GM18909 (cell line): ENCODE measurements around the gene TRAF6.

ENCODE experiments used
- ATAC-seq: cut with Tn5 transposase; IDR thresholded peaks from one replicate; pipeline ENCODE4 v1.9.1; 2021; ENCODE audit warnings: mild to moderate bottlenecking; ENCODE audit not compliant: unreplicated experiment, poor library complexity

TRAF6 gene

GRCh38 chr11:36462321-36462720 lies 47.8 kb downstream of the TRAF6 start:
- no peak for ATAC-seq

GRCh38 chr11:36460220-36460619 lies 49.9 kb downstream of the TRAF6 start:
- no peak for ATAC-seq

- ATAC-seq = no peak
Measured at GRCh38 chr11:36459046-36459445, 51.0 kb downstream of the TRAF6 start.

GRCh38 chr11:36458129-36458915 lies 51.8 kb downstream of the TRAF6 start:
- ATAC-seq = no peak

GRCh38 chr11:36456156-36456555 lies 53.9 kb downstream of the TRAF6 start:
- ATAC-seq = no peak

GRCh38 chr11:36455658-36456111 lies 54.4 kb downstream of the TRAF6 start:
- ATAC-seq = no peak

- ATAC-seq = no peak
Measured at GRCh38 chr11:36454941-36455631, 55.0 kb downstream of the TRAF6 start.

GRCh38 chr11:36454551-36454940 lies 55.5 kb downstream of the TRAF6 start:
- ATAC-seq = no peak

GRCh38 chr11:36453678-36454077 lies 56.4 kb downstream of the TRAF6 start:
- ATAC-seq = no peak

- no peak for ATAC-seq
Measured at GRCh38 chr11:36452961-36453360, 57.1 kb downstream of the TRAF6 start.

- no peak for ATAC-seq
Measured at GRCh38 chr11:36452236-36452940, 57.7 kb downstream of the TRAF6 start.

- no peak for ATAC-seq
Measured at GRCh38 chr11:36451681-36452080, 58.4 kb downstream of the TRAF6 start.

- no peak for ATAC-seq
Measured at GRCh38 chr11:36451045-36451444, 59.0 kb downstream of the TRAF6 start.

- ATAC-seq = peak; percentile 67
Measured at GRCh38 chr11:36450110-36450572, 59.9 kb downstream of the TRAF6 start.

- peak; percentile 10 for ATAC-seq
Measured at GRCh38 chr11:36449561-36450096, 60.4 kb downstream of the TRAF6 start.

GRCh38 chr11:36447947-36448346 lies 62.1 kb downstream of the TRAF6 start:
- ATAC-seq = no peak

GRCh38 chr11:36447514-36447913 lies 62.6 kb downstream of the TRAF6 start:
- no peak for ATAC-seq

GRCh38 chr11:36446135-36446534 lies 63.9 kb downstream of the TRAF6 start:
- ATAC-seq = no peak

GRCh38 chr11:36443661-36444060 lies 66.4 kb downstream of the TRAF6 start:
- no peak for ATAC-seq

GRCh38 chr11:36441610-36442208 lies 68.4 kb downstream of the TRAF6 start:
- ATAC-seq = peak; percentile 92
